GM12874 (cell line): ENCODE measurements around the gene ZNF384.

Experiments
- TF ChIP-seq, protein P1 (sequence below): IDR thresholded peaks from 2 replicates; pipeline ENCODE4 v1.5.1; 2011; ENCODE audit warnings: low read depth, mild to moderate bottlenecking, control low read depth, low read length, moderate library complexity; ENCODE audit not compliant: insufficient read depth

ZNF384 gene

DNA sequence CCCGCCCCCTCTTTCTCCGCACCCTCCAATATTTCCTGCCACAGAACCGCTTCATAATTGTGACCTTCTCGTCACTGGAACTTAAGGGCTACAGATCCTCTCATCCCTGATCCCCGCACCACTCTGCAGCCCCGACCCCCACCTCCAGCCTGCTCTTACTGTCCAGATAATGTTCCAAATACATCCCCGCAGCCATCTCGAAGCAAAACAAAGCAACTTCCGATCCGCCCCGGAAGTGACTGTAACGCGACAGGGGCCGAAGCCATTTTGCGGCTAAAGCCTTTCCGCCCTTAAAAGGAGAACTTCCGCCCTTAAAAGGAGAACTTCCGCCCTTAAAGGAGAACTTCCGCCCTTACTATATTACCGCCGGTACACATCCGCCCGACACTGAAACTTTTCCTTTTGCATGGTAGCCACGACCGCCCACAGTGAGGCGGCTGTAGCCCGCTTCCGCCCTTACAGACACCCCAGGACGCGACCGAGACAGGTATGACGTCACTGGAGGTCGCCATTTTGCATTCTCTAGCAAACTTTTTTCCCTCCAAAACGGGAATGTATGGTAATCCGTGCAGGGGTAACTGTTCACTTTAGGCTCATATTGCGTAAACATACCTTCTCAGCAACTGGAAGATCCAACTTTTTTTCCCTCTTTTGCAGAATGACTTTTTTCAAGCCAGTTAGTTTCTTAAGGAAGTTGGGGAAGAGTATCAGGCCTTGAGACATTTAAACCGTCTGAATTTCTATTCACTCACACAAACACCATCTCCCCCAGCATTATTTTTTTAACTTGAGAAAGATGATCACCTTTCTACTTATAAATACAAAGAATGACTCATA, 26.1 kb downstream of the ZNF384 start, which contains the start of gene ING4:
ING4 (minus strand) TSS at position 214 of the 837 bp plus-strand sequence; CDS start at position 196, 18 bp downstream.
- TF ChIP-seq, protein P1, sequence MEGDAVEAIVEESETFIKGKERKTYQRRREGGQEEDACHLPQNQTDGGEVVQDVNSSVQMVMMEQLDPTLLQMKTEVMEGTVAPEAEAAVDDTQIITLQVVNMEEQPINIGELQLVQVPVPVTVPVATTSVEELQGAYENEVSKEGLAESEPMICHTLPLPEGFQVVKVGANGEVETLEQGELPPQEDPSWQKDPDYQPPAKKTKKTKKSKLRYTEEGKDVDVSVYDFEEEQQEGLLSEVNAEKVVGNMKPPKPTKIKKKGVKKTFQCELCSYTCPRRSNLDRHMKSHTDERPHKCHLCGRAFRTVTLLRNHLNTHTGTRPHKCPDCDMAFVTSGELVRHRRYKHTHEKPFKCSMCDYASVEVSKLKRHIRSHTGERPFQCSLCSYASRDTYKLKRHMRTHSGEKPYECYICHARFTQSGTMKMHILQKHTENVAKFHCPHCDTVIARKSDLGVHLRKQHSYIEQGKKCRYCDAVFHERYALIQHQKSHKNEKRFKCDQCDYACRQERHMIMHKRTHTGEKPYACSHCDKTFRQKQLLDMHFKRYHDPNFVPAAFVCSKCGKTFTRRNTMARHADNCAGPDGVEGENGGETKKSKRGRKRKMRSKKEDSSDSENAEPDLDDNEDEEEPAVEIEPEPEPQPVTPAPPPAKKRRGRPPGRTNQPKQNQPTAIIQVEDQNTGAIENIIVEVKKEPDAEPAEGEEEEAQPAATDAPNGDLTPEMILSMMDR: no peak

DNA sequence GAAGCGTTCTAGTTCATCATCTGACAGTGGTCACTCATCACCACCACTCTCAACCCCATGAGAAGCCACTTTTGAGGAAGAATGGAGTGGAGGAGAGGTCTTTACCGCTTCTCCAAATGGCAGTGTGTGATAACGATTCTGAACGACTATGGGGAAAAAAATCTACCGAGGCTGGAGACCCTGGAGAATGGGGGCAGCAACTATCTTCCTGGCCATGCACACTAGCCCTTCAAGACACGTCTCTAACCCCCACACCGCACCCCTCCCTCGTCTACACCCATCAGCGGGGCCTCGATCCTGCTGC, 26.6 kb downstream of the ZNF384 start:
- TF ChIP-seq, protein P1: no peak

DNA sequence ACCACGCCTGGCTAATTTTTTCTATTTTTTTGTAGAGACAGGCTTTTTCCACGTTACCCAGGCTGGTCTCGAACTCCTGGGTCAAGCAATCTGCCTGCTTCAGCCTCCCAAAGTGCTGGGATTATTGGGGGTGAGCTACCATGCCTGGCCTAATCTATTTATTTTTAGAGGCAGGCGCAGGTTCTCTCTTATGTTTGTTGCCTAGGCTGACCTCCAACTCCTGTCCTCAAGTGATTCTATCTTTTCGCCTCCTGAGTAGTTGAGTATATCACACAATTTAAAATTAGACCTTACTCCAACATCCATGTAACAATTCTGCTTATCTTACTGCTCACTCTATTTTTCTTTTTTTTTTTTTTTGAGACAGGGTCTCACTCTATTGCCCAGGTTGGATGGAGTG, 35.2 kb downstream of the ZNF384 start:
- TF ChIP-seq, protein P1: no peak

DNA sequence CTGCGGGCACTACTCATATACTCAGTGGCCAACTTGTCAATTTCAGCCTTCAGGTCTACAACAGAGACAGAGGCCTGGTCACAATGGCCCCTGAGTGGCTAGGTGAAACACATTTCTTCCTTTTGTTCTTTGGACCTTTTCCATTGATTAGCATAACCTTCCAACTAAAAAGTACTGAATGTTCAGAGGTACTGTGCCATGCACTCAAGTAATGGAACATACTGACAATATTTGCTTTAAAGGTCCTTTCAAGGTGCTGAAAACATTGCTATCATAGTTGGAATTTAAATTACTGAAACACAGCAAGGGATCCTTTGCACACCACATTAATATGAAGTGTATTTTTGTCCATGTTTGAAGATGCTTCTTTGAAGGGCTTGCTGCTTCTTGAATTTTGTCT, 35.8 kb downstream of the ZNF384 start:
- TF ChIP-seq, protein P1: no peak

DNA sequence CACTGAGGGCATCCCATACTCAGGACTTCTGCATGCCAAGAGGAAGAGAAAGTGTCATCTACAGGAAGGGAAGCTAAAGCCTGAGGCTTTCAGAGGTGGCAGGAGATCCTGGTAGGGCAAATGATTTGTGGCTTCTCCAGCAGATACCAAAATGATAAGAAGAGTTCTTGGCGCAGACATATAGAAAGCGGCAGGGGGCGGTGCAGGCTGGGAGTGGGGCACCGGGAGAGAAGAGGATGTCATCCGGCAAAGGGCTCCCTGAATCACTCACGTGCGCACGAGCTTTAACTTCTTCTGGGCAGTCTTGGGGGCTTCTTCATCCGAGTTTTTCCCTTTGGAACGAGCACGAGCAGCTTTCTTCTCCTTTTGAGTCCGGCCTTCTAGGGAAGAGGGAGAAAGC, 36.8 kb downstream of the ZNF384 start:
- TF ChIP-seq, protein P1: no peak

DNA sequence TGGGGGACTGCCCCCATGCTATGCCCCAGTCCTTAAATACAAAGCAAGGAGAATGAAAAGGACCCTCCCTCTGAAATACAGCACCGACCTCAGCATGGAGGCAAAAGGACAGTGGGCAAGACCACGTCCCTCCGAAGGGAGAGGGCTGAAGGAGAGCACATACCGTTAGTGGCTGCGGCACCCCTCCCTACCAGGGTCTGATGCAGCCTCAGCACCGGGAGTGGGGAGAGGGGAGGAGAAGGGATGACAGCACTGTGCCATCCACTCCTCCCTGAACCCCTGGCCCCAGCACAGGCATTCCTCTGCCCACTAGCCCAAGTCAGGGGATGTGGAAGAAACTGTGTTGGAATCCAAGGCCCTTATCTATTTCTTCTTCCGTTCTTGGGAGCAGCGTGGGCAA, 38.3 kb downstream of the ZNF384 start:
- TF ChIP-seq, protein P1: no peak

DNA sequence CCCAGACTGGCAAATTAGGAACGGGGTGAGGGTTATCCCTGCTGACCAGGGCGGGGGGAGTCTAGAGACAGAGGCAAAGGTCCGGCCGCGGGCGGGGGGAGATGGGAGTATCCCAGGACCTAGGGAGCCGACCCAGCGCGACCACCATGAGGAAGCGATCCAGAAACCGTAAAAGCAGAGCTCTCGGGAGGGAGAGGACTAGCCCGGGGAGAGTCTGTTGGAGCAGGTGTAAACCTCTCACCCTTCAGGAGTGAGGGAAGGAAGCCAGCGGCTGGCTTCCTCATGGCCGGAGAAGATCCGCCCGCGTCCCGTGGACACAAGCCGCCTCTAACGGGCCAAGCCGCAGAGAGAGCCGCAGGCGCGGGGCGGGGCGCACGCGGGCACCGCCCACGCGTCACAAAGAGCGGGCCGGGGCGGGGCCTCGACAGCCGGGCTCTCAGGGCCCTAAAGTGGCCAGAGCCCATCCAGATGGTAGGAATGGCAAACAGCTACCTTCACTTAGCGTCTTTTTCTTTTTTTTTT, 42.0 kb downstream of the ZNF384 start, which contains the start of gene ACRBP:
ACRBP (minus strand) TSS at position 350 of the 522 bp plus-strand sequence; CDS start at position 284, 66 bp downstream.
- TF ChIP-seq, protein P1: no peak
